Osteocyte (in vitro differentiated cells): ENCODE data around the gene FGGY. TPM values are rescaled to one million over a fixed set of nuclear protein-coding genes. Genes with fewer than 3 reads are reported as not detected.
A peak's percentile ranks its signal among the peaks of the same experiment; 100 is the strongest.

Experiments used
- DNase-seq: peaks from one replicate; pipeline ENCODE4 v3.0.0; 2021; ENCODE audit warnings: mixed read lengths; ENCODE audit not compliant: unreplicated experiment; ENCODE audit errors: extremely low spot score
- H3K27ac Mint-ChIP-seq: one replicate; pipeline ENCODE4 v1.8.0; 2021; ENCODE audit warnings: mild to moderate bottlenecking, mixed read lengths; ENCODE audit not compliant: unreplicated experiment
- H3K27me3 Mint-ChIP-seq: one replicate; pipeline ENCODE4 v1.8.0; 2021; ENCODE audit warnings: mixed read lengths; ENCODE audit not compliant: unreplicated experiment
- H3K36me3 Mint-ChIP-seq: one replicate; pipeline ENCODE4 v1.8.0; 2021; ENCODE audit warnings: mixed read lengths; ENCODE audit not compliant: unreplicated experiment
- H3K4me1 Mint-ChIP-seq: one replicate; pipeline ENCODE4 v1.8.0; 2021; ENCODE audit warnings: mixed read lengths; ENCODE audit not compliant: unreplicated experiment
- H3K4me3 Mint-ChIP-seq: one replicate; pipeline ENCODE4 v1.8.0; 2021; ENCODE audit warnings: mild to moderate bottlenecking, moderate library complexity, mixed read lengths; ENCODE audit not compliant: unreplicated experiment
- H3K9me3 Mint-ChIP-seq: one replicate; pipeline ENCODE4 v1.8.0; 2021; ENCODE audit warnings: mixed read lengths; ENCODE audit not compliant: unreplicated experiment
- CTCF ChIP-seq: fragments of 200-600 bp; sonication (generic); IDR thresholded peaks from 2 replicates; pipeline ENCODE4 v1.5.0; 2021; ENCODE audit warnings: antibody characterized with exemption, mild to moderate bottlenecking, moderate library complexity
- total RNA-seq: library from RNA; stranded (reverse); gene quantifications from 2 replicates; pipeline ENCODE4 v1.2.1, GENCODE V29; 2021

FGGY gene
- total RNA-seq, 1 donor from 2014 or later = 9.1 TPM

GRCh38 chr1:59776960-59777852, 480.3 kb downstream of the FGGY start:
- Mint-ChIP-seq H3K27me3 (no peaks in the 10 kb centered on the region), H3K36me3 (no peaks in the 10 kb centered on the region), H3K9me3 (no peaks in the 10 kb centered on the region), H3K4me1 (peaks cover 9% of the 10 kb centered on the region), H3K27ac (peak overlapping the region; percentile 76), H3K4me3 (no peak overlapping the region)
- no peak for DNase-seq
- TF ChIP-seq CTCF = peak; percentile 12

- Mint-ChIP-seq H3K4me1 (peaks cover 9% of the 10 kb centered on the region), H3K4me3 (no peak overlapping the region), H3K9me3 (no peaks in the 10 kb centered on the region), H3K36me3 (no peaks in the 10 kb centered on the region), H3K27ac (no peak overlapping the region), H3K27me3 (no peaks in the 10 kb centered on the region)
- TF ChIP-seq CTCF = no peak
- no peak for DNase-seq
These were observed 483.1 kb downstream of the FGGY start for GRCh38 chr1:59779949-59780348.

- H3K4me3 Mint-ChIP-seq = no peak overlapping the region
- H3K4me1 Mint-ChIP-seq = no peaks in the 10 kb centered on the region
- H3K36me3 Mint-ChIP-seq = no peaks in the 10 kb centered on the region
- H3K27ac Mint-ChIP-seq = no peak overlapping the region
- no peak for DNase-seq
- H3K27me3 Mint-ChIP-seq = peaks cover 34% of the 10 kb centered on the region
- H3K9me3 Mint-ChIP-seq = peaks cover 25% of the 10 kb centered on the region
- no peak for TF ChIP-seq CTCF
These were observed 491.9 kb downstream of the FGGY start for GRCh38 chr1:59788825-59789224.

- Mint-ChIP-seq H3K4me3 (no peak overlapping the region), H3K36me3 (no peaks in the 10 kb centered on the region), H3K4me1 (no peaks in the 10 kb centered on the region), H3K27ac (no peak overlapping the region), H3K27me3 (peaks cover 70% of the 10 kb centered on the region), H3K9me3 (peaks cover 8% of the 10 kb centered on the region)
- no peak for TF ChIP-seq CTCF
- DNase-seq = no peak
These were observed 501.7 kb downstream of the FGGY start for GRCh38 chr1:59798600-59798999.

GRCh38 chr1:59803458-59804038, 506.7 kb downstream of the FGGY start:
- H3K27ac Mint-ChIP-seq = no peak overlapping the region
- DNase-seq = no peak
- no peaks in the 10 kb centered on the region for H3K36me3 Mint-ChIP-seq
- H3K4me3 Mint-ChIP-seq = no peak overlapping the region
- TF ChIP-seq CTCF = no peak
- peaks cover 68% of the 10 kb centered on the region for H3K27me3 Mint-ChIP-seq
- no peaks in the 10 kb centered on the region for H3K4me1 Mint-ChIP-seq
- no peaks in the 10 kb centered on the region for H3K9me3 Mint-ChIP-seq
